Measurements from ENCODE around the gene PPP1R12B. TPM values are rescaled to one million over a fixed set of nuclear protein-coding genes. Genes with fewer than 3 reads are reported as not detected.
"Not testable (repeated sequence)": the region's sequence is repeated elsewhere in the genome, so short reads cannot be mapped to it uniquely, and the experiment has no call there.

Gene PPP1R12B
- polyA plus RNA-seq, 1 donor (not counting 4 experiments of a cell fraction or from before 2014, with no cell fraction given), result 6.9 TPM

DNA sequence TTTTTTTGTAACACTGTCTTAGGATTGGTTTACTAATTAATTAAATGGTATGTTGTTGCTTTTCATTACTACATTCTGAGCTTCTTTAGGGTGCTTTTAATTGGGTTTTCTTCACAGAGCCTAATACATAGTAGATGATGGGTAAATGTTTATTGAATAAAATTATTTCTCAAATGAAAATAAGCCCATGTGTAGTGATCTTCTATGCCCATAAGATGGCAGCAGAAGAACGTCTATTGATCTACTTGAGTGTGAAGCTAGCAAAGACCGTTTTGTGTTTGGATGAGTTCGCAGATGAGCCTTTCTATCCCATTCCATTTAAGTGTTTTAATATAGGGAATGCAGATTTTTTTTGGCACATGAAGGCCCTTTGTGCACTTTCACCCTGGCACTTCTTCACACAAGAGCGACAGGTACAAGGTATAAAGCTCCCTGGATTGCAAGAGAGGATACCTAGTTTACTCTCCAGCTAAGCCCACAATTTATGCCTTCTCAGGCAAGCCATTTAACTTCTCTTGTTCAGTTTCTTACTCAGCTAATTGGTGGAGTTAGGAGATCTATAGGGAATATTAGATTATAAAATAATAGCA is 115.7 kb downstream of the PPP1R12B start:
- H3K4me3 ChIP-seq (ENCODE audit: control insufficient read depth in 2 of 3, extremely low read depth in 1 of 3, insufficient read depth in 2 of 3, low read depth in 1 of 3, low read length in 3 of 3); H3K4me1 ChIP-seq (ENCODE audit: control insufficient read depth, extremely low read depth, insufficient read depth, low read length); H3K27me3 ChIP-seq (ENCODE audit: control insufficient read depth, extremely low read depth, insufficient read depth, low read length); DNase-seq (ENCODE audit: low read depth, low spot score); H2AFZ ChIP-seq (ENCODE audit: control insufficient read depth, low read length); H3K79me2 ChIP-seq (ENCODE audit: control insufficient read depth, insufficient read depth, low read length); H3K27ac ChIP-seq (ENCODE audit: control insufficient read depth, insufficient read depth, low read length); H3K36me3 ChIP-seq (ENCODE audit: control insufficient read depth in 2 of 2, extremely low read depth in 1 of 2, insufficient read depth in 2 of 2, low read length in 2 of 2); H3K9me1 ChIP-seq (ENCODE audit: control insufficient read depth, extremely low read depth, insufficient read depth, low read length); dilution Hi-C loops (cut with MboI; ENCODE audit: extremely low pct_ligation_motif_present, low sequenced_read_pairs); H3K9ac ChIP-seq (ENCODE audit: control insufficient read depth, extremely low read depth, insufficient read depth, low read length); H3K9me3 ChIP-seq (ENCODE audit: control insufficient read depth, low read depth, low read length); H4K20me1 ChIP-seq (ENCODE audit: control insufficient read depth, extremely low read depth, insufficient read depth, low read length); H3K4me2 ChIP-seq (ENCODE audit: control insufficient read depth, extremely low read depth, insufficient read depth, low read depth, low read length): not testable (repeated sequence)
- peak; percentile 80 for FAIRE-seq
- TF ChIP-seq, protein P1, sequence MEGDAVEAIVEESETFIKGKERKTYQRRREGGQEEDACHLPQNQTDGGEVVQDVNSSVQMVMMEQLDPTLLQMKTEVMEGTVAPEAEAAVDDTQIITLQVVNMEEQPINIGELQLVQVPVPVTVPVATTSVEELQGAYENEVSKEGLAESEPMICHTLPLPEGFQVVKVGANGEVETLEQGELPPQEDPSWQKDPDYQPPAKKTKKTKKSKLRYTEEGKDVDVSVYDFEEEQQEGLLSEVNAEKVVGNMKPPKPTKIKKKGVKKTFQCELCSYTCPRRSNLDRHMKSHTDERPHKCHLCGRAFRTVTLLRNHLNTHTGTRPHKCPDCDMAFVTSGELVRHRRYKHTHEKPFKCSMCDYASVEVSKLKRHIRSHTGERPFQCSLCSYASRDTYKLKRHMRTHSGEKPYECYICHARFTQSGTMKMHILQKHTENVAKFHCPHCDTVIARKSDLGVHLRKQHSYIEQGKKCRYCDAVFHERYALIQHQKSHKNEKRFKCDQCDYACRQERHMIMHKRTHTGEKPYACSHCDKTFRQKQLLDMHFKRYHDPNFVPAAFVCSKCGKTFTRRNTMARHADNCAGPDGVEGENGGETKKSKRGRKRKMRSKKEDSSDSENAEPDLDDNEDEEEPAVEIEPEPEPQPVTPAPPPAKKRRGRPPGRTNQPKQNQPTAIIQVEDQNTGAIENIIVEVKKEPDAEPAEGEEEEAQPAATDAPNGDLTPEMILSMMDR (optimal IDR thresholded peaks at IDR 0.05 in 1 of 3, IDR thresholded peaks at IDR 0.05 in 1 of 3, conservative IDR thresholded peaks at IDR 0.05 in 1 of 3; ENCODE audit: extremely low read depth in 1 of 3, insufficient read depth in 2 of 3, low read length in 3 of 3), result peak in 2 of 3 experiments; percentile 30 to 40

DNA sequence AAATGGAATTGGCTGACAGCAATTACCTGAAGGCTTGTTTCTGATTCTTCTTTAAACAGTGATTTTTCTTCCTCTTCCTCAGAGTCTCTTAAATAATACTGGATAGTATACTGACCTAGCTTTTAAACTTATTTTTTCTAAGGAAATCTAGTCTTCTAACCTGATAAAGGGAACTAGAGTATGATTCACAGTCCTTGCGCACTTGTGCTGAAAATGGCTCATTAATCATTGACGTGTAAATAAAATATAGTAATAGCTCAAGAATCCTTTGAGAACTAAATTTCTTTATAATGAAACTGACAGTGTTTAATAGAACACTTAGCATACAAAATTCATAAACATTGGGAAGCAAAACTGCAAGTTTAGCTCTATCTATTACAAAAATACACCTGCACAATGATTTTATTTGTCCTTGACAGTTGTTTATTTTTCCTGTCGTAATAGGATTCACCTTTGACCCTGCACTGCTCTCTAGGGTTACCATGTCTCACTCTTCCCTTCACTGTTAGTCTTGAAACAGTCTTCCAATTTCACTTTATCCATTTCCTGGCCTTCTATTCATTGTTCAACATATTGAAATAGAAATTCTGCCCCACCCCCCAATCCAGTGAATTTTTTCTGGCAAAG is 117.3 kb downstream of the PPP1R12B start:
- H3K9ac ChIP-seq (ENCODE audit: control insufficient read depth, extremely low read depth, insufficient read depth, low read length); H3K4me1 ChIP-seq (ENCODE audit: control insufficient read depth, extremely low read depth, insufficient read depth, low read length); FAIRE-seq; H3K4me3 ChIP-seq (ENCODE audit: control insufficient read depth in 2 of 3, extremely low read depth in 1 of 3, insufficient read depth in 2 of 3, low read depth in 1 of 3, low read length in 3 of 3); H4K20me1 ChIP-seq (ENCODE audit: control insufficient read depth, extremely low read depth, insufficient read depth, low read length); H3K9me3 ChIP-seq (ENCODE audit: control insufficient read depth, low read depth, low read length); H3K27ac ChIP-seq (ENCODE audit: control insufficient read depth, insufficient read depth, low read length); H3K27me3 ChIP-seq (ENCODE audit: control insufficient read depth, extremely low read depth, insufficient read depth, low read length); H3K36me3 ChIP-seq (ENCODE audit: control insufficient read depth in 2 of 2, extremely low read depth in 1 of 2, insufficient read depth in 2 of 2, low read length in 2 of 2); dilution Hi-C loops (cut with MboI; ENCODE audit: extremely low pct_ligation_motif_present, low sequenced_read_pairs); H3K4me2 ChIP-seq (ENCODE audit: control insufficient read depth, extremely low read depth, insufficient read depth, low read depth, low read length); H3K79me2 ChIP-seq (ENCODE audit: control insufficient read depth, insufficient read depth, low read length); H3K9me1 ChIP-seq (ENCODE audit: control insufficient read depth, extremely low read depth, insufficient read depth, low read length); DNase-seq (ENCODE audit: low read depth, low spot score); H2AFZ ChIP-seq (ENCODE audit: control insufficient read depth, low read length): not testable (repeated sequence)

GRCh38 chr1:202466339-202466738 is 117.8 kb downstream of the PPP1R12B start:
- H3K9me3 ChIP-seq (ENCODE audit: control insufficient read depth, low read depth, low read length); H3K79me2 ChIP-seq (ENCODE audit: control insufficient read depth, insufficient read depth, low read length); FAIRE-seq; H3K36me3 ChIP-seq (ENCODE audit: control insufficient read depth in 2 of 2, extremely low read depth in 1 of 2, insufficient read depth in 2 of 2, low read length in 2 of 2); H3K9ac ChIP-seq (ENCODE audit: control insufficient read depth, extremely low read depth, insufficient read depth, low read length); H3K4me1 ChIP-seq (ENCODE audit: control insufficient read depth, extremely low read depth, insufficient read depth, low read length); H3K27me3 ChIP-seq (ENCODE audit: control insufficient read depth, extremely low read depth, insufficient read depth, low read length); dilution Hi-C loops (cut with MboI; ENCODE audit: extremely low pct_ligation_motif_present, low sequenced_read_pairs); H3K4me2 ChIP-seq (ENCODE audit: control insufficient read depth, extremely low read depth, insufficient read depth, low read depth, low read length); H3K27ac ChIP-seq (ENCODE audit: control insufficient read depth, insufficient read depth, low read length); DNase-seq (ENCODE audit: low read depth, low spot score); H4K20me1 ChIP-seq (ENCODE audit: control insufficient read depth, extremely low read depth, insufficient read depth, low read length); H3K4me3 ChIP-seq (ENCODE audit: control insufficient read depth in 2 of 3, extremely low read depth in 1 of 3, insufficient read depth in 2 of 3, low read depth in 1 of 3, low read length in 3 of 3); H3K9me1 ChIP-seq (ENCODE audit: control insufficient read depth, extremely low read depth, insufficient read depth, low read length); H2AFZ ChIP-seq (ENCODE audit: control insufficient read depth, low read length): not testable (repeated sequence)

GRCh38 chr1:202467381-202467780 is 118.9 kb downstream of the PPP1R12B start:
- H4K20me1 ChIP-seq (ENCODE audit: control insufficient read depth, extremely low read depth, insufficient read depth, low read length); H3K27me3 ChIP-seq (ENCODE audit: control insufficient read depth, extremely low read depth, insufficient read depth, low read length); DNase-seq (ENCODE audit: low read depth, low spot score); H3K4me1 ChIP-seq (ENCODE audit: control insufficient read depth, extremely low read depth, insufficient read depth, low read length); H2AFZ ChIP-seq (ENCODE audit: control insufficient read depth, low read length); FAIRE-seq; H3K4me2 ChIP-seq (ENCODE audit: control insufficient read depth, extremely low read depth, insufficient read depth, low read depth, low read length); H3K27ac ChIP-seq (ENCODE audit: control insufficient read depth, insufficient read depth, low read length); H3K9me1 ChIP-seq (ENCODE audit: control insufficient read depth, extremely low read depth, insufficient read depth, low read length); dilution Hi-C loops (cut with MboI; ENCODE audit: extremely low pct_ligation_motif_present, low sequenced_read_pairs); H3K79me2 ChIP-seq (ENCODE audit: control insufficient read depth, insufficient read depth, low read length); H3K4me3 ChIP-seq (ENCODE audit: control insufficient read depth in 2 of 3, extremely low read depth in 1 of 3, insufficient read depth in 2 of 3, low read depth in 1 of 3, low read length in 3 of 3); H3K9me3 ChIP-seq (ENCODE audit: control insufficient read depth, low read depth, low read length); H3K36me3 ChIP-seq (ENCODE audit: control insufficient read depth in 2 of 2, extremely low read depth in 1 of 2, insufficient read depth in 2 of 2, low read length in 2 of 2); H3K9ac ChIP-seq (ENCODE audit: control insufficient read depth, extremely low read depth, insufficient read depth, low read length): not testable (repeated sequence)

All from keratinocyte (primary cell).